ENCODE data around the gene PRR7. TPM values are rescaled to one million over a fixed set of nuclear protein-coding genes. Genes with fewer than 3 reads are reported as not detected.

PRR7 gene
- total RNA-seq, 1 donor = 8.8 TPM

- H3K4me3 ChIP-seq (ENCODE audit: low read depth, low read length) = no peak overlapping the region
- TF ChIP-seq CTCF (IDR thresholded peaks at IDR 0.05; ENCODE audit: insufficient read depth, low read length) = no peak
- no peak for DNase-seq (ENCODE audit: low read depth)
These were observed 8.1 kb upstream of the PRR7 start for GRCh38 chr5:177438468-177438867.

- H3K4me3 ChIP-seq (ENCODE audit: low read depth, low read length) = no peak overlapping the region
- no peak for DNase-seq (ENCODE audit: low read depth)
- no peak for TF ChIP-seq CTCF (IDR thresholded peaks at IDR 0.05; ENCODE audit: insufficient read depth, low read length)
These were observed 7.0 kb upstream of the PRR7 start for GRCh38 chr5:177439518-177440053.

DNA sequence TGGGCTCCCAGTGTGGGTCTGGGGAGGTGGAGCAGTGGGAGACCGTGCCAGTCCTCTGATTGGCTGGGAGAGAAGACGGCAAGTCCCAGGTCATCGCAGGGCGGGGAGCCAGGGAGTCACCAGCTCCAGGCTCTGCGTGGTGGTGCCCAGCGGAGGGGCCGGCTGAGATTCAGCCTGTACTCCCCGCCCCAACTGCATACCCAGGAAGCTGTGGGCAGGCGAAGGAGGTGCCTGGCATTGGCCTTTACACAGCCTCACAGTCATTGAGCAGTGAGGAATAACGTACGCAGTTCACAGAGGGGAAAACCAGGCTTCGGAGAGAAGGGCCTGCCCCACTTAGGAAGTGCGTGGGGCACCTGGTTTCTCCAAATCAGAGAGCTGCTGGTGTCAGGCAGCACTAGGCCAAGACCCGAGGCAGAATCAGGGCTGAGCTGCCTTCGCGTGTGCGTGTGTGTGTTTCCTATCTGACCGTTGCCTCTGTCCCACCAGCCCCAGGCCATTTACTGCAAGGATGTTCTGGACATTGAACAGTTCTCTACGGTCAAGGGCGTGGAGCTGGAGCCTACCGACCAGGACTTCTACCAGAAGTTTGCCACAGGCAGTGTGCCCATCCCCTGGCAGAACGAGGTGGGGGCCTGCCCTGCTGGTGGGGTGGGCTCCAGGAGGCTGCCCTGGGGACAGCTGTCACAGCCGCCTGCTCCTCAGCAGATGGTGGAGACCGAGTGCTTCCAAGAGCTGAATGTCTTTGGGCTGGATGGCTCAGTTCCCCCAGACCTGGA is 6.2 kb upstream of the PRR7 start:
- no peak for TF ChIP-seq CTCF (IDR thresholded peaks at IDR 0.05; ENCODE audit: insufficient read depth, low read length)
- H3K4me3 ChIP-seq (ENCODE audit: low read depth, low read length) = no peak overlapping the region
- DNase-seq (ENCODE audit: low read depth) = no peak

DNA sequence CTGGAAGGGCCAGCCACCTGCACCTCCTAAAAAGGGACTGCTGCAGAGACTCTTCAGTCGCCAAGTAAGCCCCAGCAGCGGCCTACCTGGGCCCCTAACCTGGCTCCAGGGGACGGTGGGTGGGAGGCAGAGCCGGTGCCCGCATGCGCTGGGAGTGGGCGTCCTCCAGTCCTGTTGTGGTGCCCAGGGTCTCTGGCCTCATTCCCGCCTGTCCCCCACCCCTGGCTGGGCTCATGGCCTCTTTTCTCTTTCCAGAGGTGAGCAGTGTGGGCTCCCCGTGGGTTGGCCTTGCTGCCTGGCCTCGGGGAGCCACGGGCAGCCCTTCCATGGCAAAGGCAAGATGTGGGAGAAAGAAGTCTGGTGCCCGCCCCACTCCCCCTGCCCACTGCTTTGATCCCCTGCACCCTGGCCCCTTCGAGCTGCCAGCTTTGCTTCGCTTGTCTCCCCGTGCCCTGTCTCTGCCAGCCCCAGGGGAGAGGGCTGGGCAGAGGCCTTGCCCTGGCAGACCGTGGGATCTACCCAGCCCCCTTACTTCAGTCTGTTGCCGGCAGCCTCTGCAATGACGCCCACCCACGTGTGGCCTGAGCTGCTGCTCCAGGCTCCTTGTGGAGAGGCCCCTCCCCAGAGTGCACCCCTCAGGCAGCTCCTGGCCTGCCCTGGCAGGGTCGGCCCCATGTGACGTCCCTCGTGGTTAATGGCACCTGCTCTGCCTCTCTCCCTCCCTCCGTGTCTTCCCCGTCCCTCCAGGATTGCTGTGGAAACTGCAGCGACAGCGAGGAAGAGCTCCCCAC is 5.4 kb upstream of the PRR7 start:
- no peak overlapping the region for H3K4me3 ChIP-seq (ENCODE audit: low read depth, low read length)
- no peak for TF ChIP-seq CTCF (IDR thresholded peaks at IDR 0.05; ENCODE audit: insufficient read depth, low read length)
- DNase-seq (ENCODE audit: low read depth) = no peak

DNA sequence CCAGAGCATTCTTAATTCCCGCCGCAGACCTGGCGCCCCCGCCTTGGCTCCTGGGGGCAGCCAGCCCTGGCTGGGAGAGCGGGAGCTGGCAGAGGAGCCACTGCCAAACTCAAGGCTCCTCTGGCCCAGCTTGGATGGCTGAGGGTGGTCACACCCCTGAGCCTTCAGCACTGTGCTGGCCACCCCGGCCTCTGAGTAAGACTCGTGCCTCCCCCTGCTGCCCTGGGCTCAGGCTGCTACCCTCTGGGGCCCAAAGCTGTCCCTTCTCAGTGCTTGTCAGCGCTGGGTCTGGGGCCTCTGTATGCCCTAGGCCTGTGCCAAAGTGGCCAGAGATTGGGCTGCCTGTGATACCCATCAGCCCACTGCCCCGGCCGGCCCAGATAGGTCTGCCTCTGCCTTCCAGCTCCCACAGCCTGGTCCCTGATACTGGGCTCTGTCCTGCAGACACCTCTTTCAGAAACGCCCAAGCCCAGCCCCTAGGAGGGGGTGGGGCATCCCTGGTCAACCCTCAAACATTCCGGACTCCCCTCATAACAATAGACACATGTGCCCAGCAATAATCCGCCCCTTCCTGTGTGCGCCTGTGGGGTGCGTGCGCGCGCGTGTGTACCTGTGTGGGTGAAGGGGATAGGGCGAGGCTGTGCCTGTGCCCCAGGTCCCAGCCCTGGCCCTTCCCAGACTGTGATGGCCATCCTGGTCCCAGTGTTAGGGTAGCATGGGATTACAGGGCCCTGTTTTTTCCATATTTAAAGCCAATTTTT is 4.4 kb upstream of the PRR7 start:
- no peak for DNase-seq (ENCODE audit: low read depth)

More for the DNA sequence above, 4.4 kb upstream of the PRR7 start:
- TF ChIP-seq CTCF (IDR thresholded peaks at IDR 0.05; ENCODE audit: insufficient read depth, low read length) = no peak
- H3K4me3 ChIP-seq (ENCODE audit: low read depth, low read length) = no peak overlapping the region
